PC-9 (cell line): ENCODE measurements around the gene RNASE4. TPM values are rescaled to one million over a fixed set of nuclear protein-coding genes. Genes with fewer than 3 reads are reported as not detected.

Experiments
- BruUV-seq: library from RNA; stranded (reverse); fragments of 400-500 nt; replicated peaks from 2 replicates; lab custom pipeline; 2021; lab: Mats Ljungman, UMichigan
- CTCF ChIA-PET: fragments of 300-600 bp; sonication (Branson Sonifier 250); formaldehyde crosslinking; loops from one replicate; lab custom pipeline; 2022; ENCODE audit warnings: antibody characterized with exemption; lab: Charles Lee
- POLR2A ChIA-PET: fragments of 300-600 bp; sonication (Branson Sonifier 250); formaldehyde crosslinking; loops from one replicate; lab custom pipeline; 2022; ENCODE audit warnings: antibody characterized with exemption; ENCODE audit not compliant: unreplicated experiment; lab: Charles Lee
- DNase-seq, 2 experiments: peaks; one replicate each; pipeline versions ENCODE4 v3.0.0 to v3.0.0-alpha.2; 2015 to 2022; ENCODE audit warnings: mixed read lengths in 1 of 2
- H2AFZ ChIP-seq: fragments of 200-600 bp; sonication (generic); 2 replicates; pipeline ENCODE4 v1.8.1; 2017; ENCODE audit warnings: antibody characterized with exemption
- H3F3A ChIP-seq: fragments of 200-600 bp; sonication (generic); 2 replicates; pipeline ENCODE4 v1.8.1; 2017; ENCODE audit warnings: antibody characterized with exemption, mild to moderate bottlenecking, low read depth; ENCODE audit not compliant: insufficient read depth
- H3K27ac ChIP-seq: fragments of 200-600 bp; sonication (generic); 2 replicates; pipeline ENCODE4 v1.6.1; 2016; ENCODE audit warnings: mixed run types
- H3K27me3 ChIP-seq: fragments of 200-600 bp; sonication (generic); 2 replicates; pipeline ENCODE4 v1.6.1; 2016; ENCODE audit warnings: low read depth, mixed run types; ENCODE audit not compliant: insufficient read depth
- H3K36me3 ChIP-seq: fragments of 200-600 bp; sonication (generic); 2 replicates; pipeline ENCODE4 v1.6.1; 2016; ENCODE audit warnings: low read depth, mixed run types
- H3K4me1 ChIP-seq: fragments of 200-600 bp; sonication (generic); replicated peaks from 2 replicates; pipeline ENCODE4 v1.6.1; 2016; ENCODE audit warnings: mixed run types; ENCODE audit not compliant: insufficient read depth
- H3K4me2 ChIP-seq: fragments of 200-600 bp; sonication (generic); 2 replicates; pipeline ENCODE4 v1.6.1; 2017; ENCODE audit warnings: mixed run types
- H3K4me3 ChIP-seq: fragments of 200-600 bp; sonication (generic); 2 replicates; pipeline ENCODE4 v1.6.1; 2016; ENCODE audit warnings: mixed run types
- H3K79me2 ChIP-seq: fragments of 200-600 bp; sonication (generic); 2 replicates; pipeline ENCODE4 v1.6.1; 2017; ENCODE audit warnings: low read depth, mixed run types
- H3K9me2 ChIP-seq: fragments of 200-600 bp; sonication (generic); 2 replicates; pipeline ENCODE4 v1.8.1; 2017; ENCODE audit warnings: mild to moderate bottlenecking; ENCODE audit not compliant: insufficient read depth
- H3K9me3 ChIP-seq: fragments of 200-600 bp; sonication (generic); 2 replicates; pipeline ENCODE4 v1.8.1; 2016; ENCODE audit warnings: low read depth; ENCODE audit not compliant: insufficient read depth
- H4K20me1 ChIP-seq: fragments of 200-600 bp; sonication (generic); 2 replicates; pipeline ENCODE4 v1.8.1; 2017; ENCODE audit not compliant: insufficient read depth
- CTCF ChIP-seq: fragments of 200-600 bp; sonication (generic); conservative IDR thresholded peaks from 2 replicates; pipeline ENCODE4 v1.6.1; 2017; ENCODE audit warnings: mixed run types, antibody characterized with exemption, mild to moderate bottlenecking, moderate library complexity
- EZH2 ChIP-seq: fragments of 200-600 bp; sonication (generic); IDR thresholded peaks from 2 replicates; pipeline ENCODE4 v1.8.0; 2017; ENCODE audit warnings: antibody characterized with exemption, low read depth
- intact Hi-C: fragments of 100-400 bp; cut with micrococcal nuclease; formaldehyde crosslinking; loops from one replicate; pipeline ENCODE4 v1.10.0; 2022; ENCODE audit not compliant: unreplicated experiment
- total RNA-seq: library from RNA; stranded (reverse); gene quantifications from 2 replicates; pipeline ENCODE4 v1.2.3, GENCODE V29; 2021

RNASE4 gene
- total RNA-seq, 1 experiment from 2014 or later: 4.0 TPM

DNA sequence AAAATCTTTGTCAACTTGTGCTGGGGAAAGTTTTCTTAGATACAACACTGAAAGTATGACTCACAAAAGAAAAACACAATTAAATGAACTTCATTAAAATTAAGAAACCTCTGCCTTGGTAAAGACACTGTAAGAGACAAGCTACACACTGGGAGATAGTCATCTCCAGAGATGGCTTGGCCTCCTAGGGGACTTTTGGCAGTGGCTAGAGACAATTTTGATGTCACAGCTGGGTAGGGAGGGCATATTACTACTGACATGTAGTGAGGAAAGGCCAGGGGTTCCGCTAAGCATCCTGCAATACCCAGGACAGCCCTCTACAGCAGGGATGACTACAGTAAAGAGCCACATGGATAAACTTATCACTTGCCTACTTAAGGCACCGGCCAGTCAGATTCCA lies 8.7 kb upstream of the RNASE4 start:
- no peaks in the 10 kb centered on the region for H3K9me2 ChIP-seq
- BruUV-seq: no TSS peak
- no peak for DNase-seq
- H3K27me3 ChIP-seq: no peaks in the 10 kb centered on the region
- no peaks in the 10 kb centered on the region for H3K36me3 ChIP-seq
- no peaks in the 10 kb centered on the region for H3K79me2 ChIP-seq
- H3K4me3 ChIP-seq: no peak overlapping the region
- intact Hi-C loops: no loop called here
- ChIA-PET CTCF (no interaction called here), POLR2A (no interaction called here)
- H3K9me3 ChIP-seq: no peaks in the 10 kb centered on the region
- H3K27ac ChIP-seq: no peak overlapping the region
- peaks cover 3% of the 10 kb centered on the region; the same call in 1 of the 2 replicates for H3F3A ChIP-seq
- H3K4me2 ChIP-seq: no peak overlapping the region
- H3K4me1 ChIP-seq: peaks cover 12% of the 10 kb centered on the region
- no peak overlapping the region for H2AFZ ChIP-seq
- TF ChIP-seq CTCF: no peak
- no peak for TF ChIP-seq EZH2
- no peaks in the 10 kb centered on the region for H4K20me1 ChIP-seq

- CTCF ChIA-PET: no interaction called here
- POLR2A ChIA-PET: no interaction called here
- H3K27ac ChIP-seq: no peak overlapping the region
- H3K9me2 ChIP-seq: no peaks in the 10 kb centered on the region
- peaks cover 16% of the 10 kb centered on the region for H3K4me1 ChIP-seq
- H3F3A ChIP-seq: peaks cover 7% of the 10 kb centered on the region; the same call in 1 of the 2 replicates
- BruUV-seq: no TSS peak
- intact Hi-C loops: no loop called here
- no peak overlapping the region for H3K4me2 ChIP-seq
- no peak overlapping the region for H2AFZ ChIP-seq
- H3K79me2 ChIP-seq: no peaks in the 10 kb centered on the region
- no peak overlapping the region for H3K4me3 ChIP-seq
- H3K9me3 ChIP-seq: no peaks in the 10 kb centered on the region
- no peaks in the 10 kb centered on the region for H4K20me1 ChIP-seq
- TF ChIP-seq CTCF (no peak), EZH2 (no peak)
- DNase-seq: no peak
- no peaks in the 10 kb centered on the region for H3K36me3 ChIP-seq
- no peaks in the 10 kb centered on the region for H3K27me3 ChIP-seq
Measured at GRCh38 chr14:20676072-20676471, 8.3 kb upstream of the RNASE4 start.

- Histone ChIP-seq H4K20me1 (no peaks in the 10 kb centered on the region), H3K9me3 (no peaks in the 10 kb centered on the region), H3F3A (peaks cover 33% of the 10 kb centered on the region; the same call in 1 of the 2 replicates), H2AFZ (0 out of 2 replicates have a peak overlapping the region, but pooled peaks have one; percentile 81), H3K4me3 (peak overlapping the region; percentile 75; the same call in 1 of the 2 replicates), H3K4me1 (peaks cover 16% of the 10 kb centered on the region), H3K9me2 (no peaks in the 10 kb centered on the region), H3K27me3 (no peaks in the 10 kb centered on the region), H3K27ac (no peak overlapping the region), H3K79me2 (no peaks in the 10 kb centered on the region), H3K36me3 (no peaks in the 10 kb centered on the region), H3K4me2 (peak overlapping the region; percentile 95)
- CTCF ChIA-PET: no interaction called here
- DNase-seq: peak in 1 of 2 experiments; percentile 21
- intact Hi-C loops: loop anchor here (2.0 to 5.0 kb wide), 2 partner anchors 47 to 268 kb away; partner anchors contain the start of gene TEP1
- BruUV-seq: no TSS peak
- TF ChIP-seq EZH2: no peak
- POLR2A ChIA-PET: no interaction called here
Measured at GRCh38 chr14:20679907-20680306, 4.5 kb upstream of the RNASE4 start.
